HCT116 (cell line): ENCODE results near the gene RPL6. TPM values are rescaled to one million over a fixed set of nuclear protein-coding genes. Genes with fewer than 3 reads are reported as not detected.
"Not testable (repeated sequence)": the region's sequence is repeated elsewhere in the genome, so short reads cannot be mapped to it uniquely, and the experiment has no call there.

Experiments used
- ATAC-seq: fragments of 200-7000 bp; cut with Tn5 transposase; 2 replicates; pipeline ENCODE4 v1.9.1; 2020; ENCODE audit warnings: mild to moderate bottlenecking, moderate library complexity
- BruUV-seq: library from RNA; stranded (reverse); fragments of 400-500 nt; replicated peaks from 2 replicates; lab custom pipeline; 2021; lab: Mats Ljungman, UMichigan
- CTCF ChIA-PET: fragments of 300-600 bp; sonication (Branson Sonifier 250); formaldehyde crosslinking; loops from one replicate; lab custom pipeline; 2021; ENCODE audit warnings: antibody characterized with exemption; lab: Charles Lee
- POLR2A ChIA-PET: fragments of 300-600, 350-600 bp; sonication (Branson Sonifier 250); formaldehyde crosslinking; loops from one replicate; lab custom pipeline; 2021; ENCODE audit warnings: antibody characterized with exemption; lab: Charles Lee
- RAD21 ChIA-PET, 2 experiments: fragments of 300-600 bp; sonication (Branson Sonifier 250); formaldehyde crosslinking; loops; one replicate each; lab custom pipeline; 2023; ENCODE audit warnings: low total read pairs in 2 of 2; ENCODE audit not compliant: uncharacterized antibody in 2 of 2, unreplicated experiment in 2 of 2, low non-redundant PET in 1 of 2; lab: Charles Lee
- DNase-seq: peaks from one replicate; pipeline ENCODE4 v3.0.0-alpha.2; 2010; ENCODE audit warnings: low read depth, low spot score
- H2AFZ ChIP-seq: fragments of 200-600 bp; shearing (Covaris generic), sonication (generic); 2 replicates; pipeline ENCODE4 v1.6.1; 2017; ENCODE audit warnings: low read depth, mixed run types, mixed read lengths, antibody characterized with exemption, low read length; ENCODE audit not compliant: poor library complexity, severe bottlenecking
- H3K27ac ChIP-seq: 2 replicates; pipeline ENCODE4 v1.5.1; 2012; ENCODE audit warnings: low read depth, low read length
- H3K27me3 ChIP-seq: fragments of 200-600 bp; sonication (generic); 2 replicates; pipeline ENCODE4 v1.6.1; 2016; ENCODE audit warnings: mixed run types, low read length, mixed read lengths; ENCODE audit not compliant: insufficient read depth
- H3K36me3 ChIP-seq, 2 experiments: fragments of 200-500 bp in 1 of 2; fragments of 200-600 bp in 1 of 2; sonication (Bioruptor generic) in 1 of 2; sonication (generic) in 1 of 2; 2 replicates each; pipeline versions ENCODE4 v1.5.1 to v1.6.1; 2014 to 2016; ENCODE audit warnings: low read length in 2 of 2, inconsistent platforms in 1 of 2, mixed read lengths in 1 of 2, mixed run types in 1 of 2; ENCODE audit not compliant: insufficient read depth in 2 of 2, control insufficient read depth in 1 of 2
- H3K4me1 ChIP-seq, 2 experiments: fragments of 200-600 bp in 1 of 2; sonication (generic) in 1 of 2; 2 replicates each; pipeline versions ENCODE4 v1.5.1 to v1.6.1; 2012 to 2017; ENCODE audit warnings: low read length in 2 of 2, inconsistent platforms in 1 of 2, mild to moderate bottlenecking in 1 of 2, mixed read lengths in 1 of 2, mixed run types in 1 of 2, moderate library complexity in 1 of 2; ENCODE audit not compliant: insufficient read depth in 2 of 2, control insufficient read depth in 1 of 2
- H3K4me2 ChIP-seq: fragments of 200-600 bp; sonication (generic); 2 replicates; pipeline ENCODE4 v1.6.1; 2017; ENCODE audit warnings: mixed run types, low read length, mixed read lengths
- H3K4me3 ChIP-seq, 2 experiments: fragments of 200-600 bp in 1 of 2; sonication (generic) in 1 of 2; replicated peaks in 1 of 2; 2 replicates each; pipeline ENCODE4 v1.5.1; 2011 to 2016; ENCODE audit warnings: low read length in 2 of 2, control low read depth in 1 of 2, low read depth in 1 of 2, mild to moderate bottlenecking in 1 of 2, mixed read lengths in 1 of 2, mixed run types in 1 of 2
- H3K79me2 ChIP-seq: fragments of 200-600 bp; sonication (generic); 2 replicates; pipeline ENCODE4 v1.6.1; 2017; ENCODE audit warnings: mild to moderate bottlenecking, mixed run types, low read length, moderate library complexity, mixed read lengths; ENCODE audit not compliant: insufficient read depth
- H3K9ac ChIP-seq: fragments of 200-600 bp; sonication (generic); 2 replicates; pipeline ENCODE4 v1.6.1; 2016; ENCODE audit warnings: low read length, mixed read lengths
- H3K9me2 ChIP-seq: fragments of 200-600 bp; sonication (generic), shearing (Covaris generic); 2 replicates; pipeline ENCODE4 v1.6.1; 2017; ENCODE audit warnings: mixed run types, mild to moderate bottlenecking, moderate library complexity; ENCODE audit not compliant: insufficient read depth
- H3K9me3 ChIP-seq, 2 experiments: fragments of 200-500 bp in 1 of 2; fragments of 200-600 bp in 1 of 2; sonication (Bioruptor generic) in 1 of 2; sonication (generic) in 1 of 2; 2 replicates each; pipeline ENCODE4 v1.6.1; 2014 to 2017; ENCODE audit warnings: low read length in 2 of 2, mixed read lengths in 2 of 2, inconsistent platforms in 1 of 2, low read depth in 1 of 2, mild to moderate bottlenecking in 1 of 2, mixed run types in 1 of 2, moderate library complexity in 1 of 2; ENCODE audit not compliant: control insufficient read depth in 1 of 2, insufficient read depth in 1 of 2
- H4K20me1 ChIP-seq: fragments of 200-600 bp; sonication (generic), shearing (Covaris generic); 2 replicates; pipeline ENCODE4 v1.6.1; 2017; ENCODE audit warnings: mixed run types, mild to moderate bottlenecking, moderate library complexity; ENCODE audit not compliant: insufficient read depth
- POLR2AphosphoS5 ChIP-seq: IDR thresholded peaks from 2 replicates; pipeline ENCODE4 v1.6.1; 2011; ENCODE audit warnings: mild to moderate bottlenecking, low read depth, low read length, moderate library complexity
- intact Hi-C: fragments of 100-400 bp; cut with micrococcal nuclease; formaldehyde crosslinking; loops from 2 replicates; pipeline ENCODE4 v1.10.0; 2022
- total RNA-seq: library from RNA; stranded (reverse); gene quantifications from one replicate; pipeline ENCODE4 v1.2.1, GENCODE V29; 2021; ENCODE audit not compliant: unreplicated experiment

RPL6 gene
- total RNA-seq, 1 experiment from 2014 or later: 1,845 TPM

- H2AFZ ChIP-seq: no peak overlapping the region
- no peak for ATAC-seq
- no peaks in the 10 kb centered on the region for H3K27me3 ChIP-seq
- peak overlapping the region; percentile 82 for H3K9ac ChIP-seq
- H3K4me1 ChIP-seq: peaks cover 3 to 16% of the 10 kb centered on the region in 2 experiments; a peak in 2 of 4 replicates
- H3K27ac ChIP-seq: peak overlapping the region; percentile 76
- BruUV-seq: no TSS peak
- H3K36me3 ChIP-seq: peaks cover 32 to 46% of the 10 kb centered on the region in 2 experiments
- intact Hi-C loops: loop anchor here (1.0 kb wide), 1 partner anchor 10 kb away; the partner anchor contains the start of gene PTPN11
- H3K4me3 ChIP-seq: peak overlapping the region; percentile 72 to 87
- ChIA-PET POLR2A (no interaction called here), CTCF (no interaction called here), RAD21 (no interaction called here)
- peak overlapping the region; percentile 85 for H3K4me2 ChIP-seq
- H3K79me2 ChIP-seq: peaks cover 38% of the 10 kb centered on the region
- H3K9me2 ChIP-seq: no peaks in the 10 kb centered on the region
- no peaks in the 10 kb centered on the region for H3K9me3 ChIP-seq
- H4K20me1 ChIP-seq: peaks cover 28% of the 10 kb centered on the region; the same call in 1 of the 2 replicates
- TF ChIP-seq POLR2AphosphoS5: no peak
- no peak for DNase-seq
Observed at GRCh38 chr12:112408621-112409020, 784 bp downstream of the RPL6 start.

GRCh38 chr12:112407683-112408082 is 1.7 kb downstream of the RPL6 start:
- H2AFZ ChIP-seq, CTCF ChIA-PET: not testable (repeated sequence)
- peaks cover 38% of the 10 kb centered on the region for H3K79me2 ChIP-seq

More at GRCh38 chr12:112407683-112408082, 1.7 kb downstream of the RPL6 start:
- POLR2A ChIA-PET, H3K27me3 ChIP-seq, DNase-seq, BruUV-seq, intact Hi-C loops, H3K9me3 ChIP-seq, H3K9me2 ChIP-seq, ATAC-seq, RAD21 ChIA-PET: not testable (repeated sequence)
- Histone ChIP-seq H3K4me1 (peaks cover 3 to 16% of the 10 kb centered on the region in 2 experiments; a peak in 2 of 4 replicates), H3K27ac (peak overlapping the region; percentile 76; the same call in 1 of the 2 replicates), H3K4me3 (peak overlapping the region in 1 of 2 experiments; percentile 87; a peak in 2 of 4 replicates), H3K36me3 (peaks cover 32 to 46% of the 10 kb centered on the region in 2 experiments), H3K9ac (peak overlapping the region; percentile 82), H4K20me1 (peaks cover 28% of the 10 kb centered on the region; the same call in 1 of the 2 replicates), H3K4me2 (peak overlapping the region; percentile 85)
